Measurements from ENCODE around the gene REEP1.
"Not testable (repeated sequence)": the region's sequence is repeated elsewhere in the genome, so short reads cannot be mapped to it uniquely, and the experiment has no call there.

REEP1 gene

DNA sequence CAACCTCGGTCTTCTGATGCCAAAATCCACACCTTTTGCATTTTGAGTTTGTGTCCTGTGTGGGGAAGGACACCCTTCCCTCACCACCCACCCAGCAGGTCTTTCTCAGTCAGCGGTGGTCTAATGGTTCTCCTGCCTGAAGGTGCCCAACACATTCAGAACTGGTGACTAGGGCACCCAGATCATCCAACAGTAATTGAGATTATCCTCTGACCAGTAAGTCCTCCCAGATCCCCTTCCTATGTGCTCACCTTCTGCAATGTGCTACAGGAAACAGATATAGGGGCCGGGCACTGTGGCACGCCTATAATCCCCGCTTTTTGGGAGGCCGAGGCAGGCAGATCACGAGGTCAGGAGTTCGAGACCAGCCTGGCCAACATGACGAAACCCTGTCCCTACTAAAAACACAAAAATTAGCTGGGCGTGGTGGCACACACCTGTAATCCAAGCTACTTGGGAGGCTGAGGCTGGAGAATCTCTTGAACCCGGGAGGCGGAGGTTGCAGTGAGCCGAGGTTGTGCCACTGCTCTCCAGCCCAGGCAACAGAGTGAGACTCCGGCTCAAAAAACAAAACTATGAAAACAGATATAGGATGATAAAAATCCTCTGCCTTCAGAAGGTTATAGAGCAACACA lies 56.2 kb downstream of the REEP1 start:
- no peak for DNase-seq

DNA sequence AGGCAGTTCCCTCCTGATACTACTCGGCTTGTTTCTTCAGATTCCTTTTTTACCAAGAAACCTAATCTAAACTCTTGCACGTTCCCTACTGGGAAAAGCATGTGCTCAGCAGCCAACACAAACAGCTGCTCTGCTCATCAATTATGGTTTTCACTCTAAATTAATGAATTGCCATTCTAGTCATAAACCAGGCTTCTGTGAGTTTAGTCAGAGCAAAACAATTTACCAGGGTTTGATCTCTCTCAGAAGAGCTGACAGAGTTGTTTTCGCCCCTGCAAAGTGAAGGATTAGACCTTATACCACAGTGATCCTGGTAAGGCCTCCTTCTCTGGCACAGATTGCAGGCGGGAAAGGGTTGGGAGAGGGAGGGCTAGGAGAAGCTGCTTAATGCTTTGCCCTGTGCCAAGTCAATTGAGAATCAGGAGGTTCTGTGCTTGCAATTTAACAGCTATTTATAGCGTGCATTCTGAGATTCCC lies 57.2 kb downstream of the REEP1 start:
- no peak for DNase-seq

DNA sequence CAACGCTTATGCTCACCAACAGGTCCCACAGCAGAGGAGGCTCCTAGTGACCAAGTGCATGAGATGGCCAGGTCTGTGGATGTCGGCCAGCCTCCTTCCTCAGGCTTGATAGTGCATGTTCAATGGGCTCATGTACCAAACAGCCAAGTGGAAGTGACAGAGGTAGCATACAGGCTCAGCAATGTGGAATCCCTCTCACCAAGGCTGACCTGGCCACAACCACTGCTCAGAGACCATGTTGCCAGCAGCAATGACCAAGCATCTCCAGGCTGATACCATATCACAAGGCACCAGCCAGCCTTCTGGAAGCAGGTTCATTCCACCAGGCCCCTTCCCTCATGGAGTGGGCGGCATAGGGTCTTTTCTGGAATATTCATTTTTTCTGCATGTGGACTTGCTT lies 61.5 kb downstream of the REEP1 start:
- DNase-seq = no peak

- DNase-seq = no peak
These were observed 62.0 kb downstream of the REEP1 start for GRCh38 chr2:86275384-86275799.

- DNase-seq = no peak
These were observed 62.5 kb downstream of the REEP1 start for GRCh38 chr2:86274918-86275275.

- no peak for DNase-seq
These were observed 63.0 kb downstream of the REEP1 start for GRCh38 chr2:86274265-86274917.

- DNase-seq = no peak
These were observed 65.3 kb downstream of the REEP1 start for GRCh38 chr2:86272111-86272510.

DNA sequence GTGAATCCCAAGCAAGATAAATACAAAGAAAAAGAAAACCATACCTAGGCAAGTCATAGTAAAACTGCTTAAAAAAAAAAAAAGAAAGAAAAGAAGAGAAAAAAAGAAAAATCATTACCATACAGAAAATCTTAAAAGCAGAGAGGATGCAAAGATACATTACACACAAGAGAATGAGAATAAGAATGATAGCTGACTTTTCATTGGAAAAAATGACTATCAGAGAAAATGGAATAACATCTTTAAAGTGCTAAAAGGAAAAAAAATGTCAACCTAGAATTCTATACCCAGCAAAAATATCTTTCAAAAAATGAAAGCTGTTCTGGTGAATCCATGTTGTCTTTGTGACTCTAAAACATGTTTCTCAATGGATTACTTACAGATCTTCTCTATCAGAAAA lies 66.2 kb downstream of the REEP1 start:
- DNase-seq = no peak

GRCh38 chr2:86263956-86264355 lies 73.5 kb downstream of the REEP1 start:
- DNase-seq = no peak

- no peak for DNase-seq
These were observed 76.4 kb downstream of the REEP1 start for GRCh38 chr2:86260978-86261377.

DNA sequence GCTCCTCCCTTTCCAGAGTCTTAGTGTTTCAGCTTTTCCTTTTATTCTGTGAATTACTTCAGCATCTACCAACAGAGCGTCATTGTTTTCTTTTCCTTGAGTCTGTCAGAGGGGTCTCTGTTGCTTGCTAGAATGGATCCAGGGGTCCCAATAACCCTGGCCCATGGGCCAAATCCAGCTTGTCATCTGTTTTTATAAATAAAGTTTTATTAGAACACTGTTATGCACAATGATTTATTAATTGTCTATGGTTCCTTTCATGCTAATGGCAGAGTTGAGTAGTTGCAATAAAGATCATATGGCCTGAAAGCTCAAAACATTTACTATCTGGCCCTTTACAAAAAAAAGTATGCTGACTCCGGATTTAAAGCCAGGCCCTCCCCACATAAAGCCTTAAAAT lies 79.3 kb downstream of the REEP1 start:
- no peak for DNase-seq

DNA sequence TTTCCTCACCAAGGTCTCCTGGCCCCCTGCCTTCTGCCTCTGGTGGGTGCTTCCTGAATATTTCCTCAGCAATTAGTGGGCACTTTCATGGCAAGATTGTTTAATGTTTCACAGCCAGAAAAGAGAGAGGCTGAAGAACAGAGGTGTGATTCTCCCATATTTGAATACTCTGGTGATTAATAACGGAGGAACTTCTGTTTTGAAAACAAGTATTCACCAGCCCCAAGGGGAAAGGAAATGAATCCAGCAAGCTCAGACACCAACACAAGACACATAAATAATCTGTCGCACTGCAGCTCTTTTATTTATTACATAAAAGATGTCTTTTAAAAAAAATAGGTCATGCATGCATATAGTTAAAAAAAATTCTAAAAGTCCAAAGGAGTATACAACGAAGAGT lies 80.4 kb downstream of the REEP1 start:
- DNase-seq = no peak

GRCh38 chr2:86256300-86256699 lies 81.1 kb downstream of the REEP1 start:
- DNase-seq = no peak

DNA sequence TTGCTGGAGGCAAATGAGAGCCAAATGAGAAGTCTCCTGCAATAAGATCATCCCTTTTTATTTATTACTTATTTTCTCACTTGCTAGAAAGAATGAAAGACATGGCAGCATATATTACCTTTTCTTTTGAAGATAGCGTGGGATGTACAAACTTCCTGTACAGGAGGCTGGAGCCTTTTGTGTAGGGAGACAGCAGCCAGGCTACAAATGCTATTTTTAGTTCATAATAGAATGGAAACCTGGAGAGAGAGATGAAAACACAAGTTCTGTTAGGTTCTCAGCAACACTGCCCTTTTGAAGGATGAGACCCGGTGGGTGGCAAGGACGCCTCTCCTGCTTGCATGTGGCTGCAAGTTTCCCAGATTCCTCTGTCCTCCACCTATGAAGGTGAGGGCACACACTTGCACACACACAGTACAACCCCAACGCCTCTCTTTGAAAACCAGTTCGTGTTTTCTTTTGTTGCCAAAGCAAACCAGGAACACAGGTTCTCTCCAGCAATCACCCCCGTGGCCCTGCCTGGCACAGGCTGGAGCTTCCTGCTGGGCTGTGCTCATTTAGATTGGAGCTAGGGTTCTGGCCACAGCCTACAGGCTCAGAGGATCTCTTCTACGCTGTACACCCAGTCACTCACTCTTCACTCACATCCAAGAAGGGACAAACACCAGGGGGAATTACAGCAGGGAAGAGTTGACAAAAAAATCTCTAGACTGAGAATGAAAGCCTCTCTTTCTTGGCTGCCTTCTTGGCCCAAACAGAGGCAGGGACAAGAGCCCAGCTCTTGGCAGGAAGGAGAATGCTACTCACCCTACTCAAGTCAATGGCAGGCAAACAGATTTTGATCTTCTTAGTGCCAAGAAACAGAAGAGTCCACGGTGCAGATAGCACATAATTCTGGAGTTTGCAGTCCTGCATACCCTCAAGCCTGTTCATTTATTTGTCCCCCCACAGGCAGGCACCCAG lies 82.6 kb downstream of the REEP1 start:
- no peak for DNase-seq

- DNase-seq = no peak
These were observed 84.0 kb downstream of the REEP1 start for GRCh38 chr2:86253424-86253823.

- DNase-seq = no peak
These were observed 85.6 kb downstream of the REEP1 start for GRCh38 chr2:86251840-86252266.

- no peak for DNase-seq
These were observed 87.6 kb downstream of the REEP1 start for GRCh38 chr2:86249579-86250391.

DNA sequence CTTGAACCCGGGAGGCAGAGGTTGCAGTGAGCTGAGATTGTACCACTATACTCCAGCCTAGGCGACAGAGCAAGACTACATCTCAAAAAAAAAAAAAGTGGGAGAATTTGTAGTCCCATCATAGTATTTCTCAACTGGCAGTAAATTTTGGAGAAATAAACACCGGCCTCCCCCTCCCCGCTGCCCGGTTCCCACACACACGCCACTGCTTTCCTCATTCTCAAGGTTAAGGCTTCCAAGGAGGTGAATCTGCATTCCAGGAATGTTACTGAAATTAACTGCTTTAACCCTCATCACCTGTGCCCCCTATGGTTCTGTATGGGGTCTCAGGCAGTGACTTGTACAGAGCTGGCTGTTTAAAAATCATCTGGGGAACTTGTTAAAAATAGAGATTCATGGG lies 88.2 kb downstream of the REEP1 start:
- DNase-seq = no peak

DNA sequence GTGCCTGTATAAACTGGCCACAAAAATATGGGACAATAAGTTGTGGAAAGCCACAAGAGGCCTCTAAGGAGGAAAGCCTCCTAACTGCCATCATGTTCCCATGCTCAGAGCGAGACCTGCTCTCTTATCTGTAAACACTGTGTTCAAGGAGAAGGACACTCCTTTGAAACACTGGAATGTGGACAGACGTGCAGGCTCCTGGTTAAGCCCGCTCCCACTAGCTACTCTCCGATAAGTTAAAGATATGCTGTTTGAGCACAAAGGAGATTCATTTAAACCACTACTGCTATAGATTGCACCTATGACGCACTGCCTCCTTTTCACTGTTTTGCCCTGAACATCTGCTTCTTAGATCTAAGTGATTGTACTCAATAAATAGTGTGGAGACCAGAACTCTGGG lies 92.2 kb downstream of the REEP1 start:
- DNase-seq = not testable (repeated sequence)

DNA sequence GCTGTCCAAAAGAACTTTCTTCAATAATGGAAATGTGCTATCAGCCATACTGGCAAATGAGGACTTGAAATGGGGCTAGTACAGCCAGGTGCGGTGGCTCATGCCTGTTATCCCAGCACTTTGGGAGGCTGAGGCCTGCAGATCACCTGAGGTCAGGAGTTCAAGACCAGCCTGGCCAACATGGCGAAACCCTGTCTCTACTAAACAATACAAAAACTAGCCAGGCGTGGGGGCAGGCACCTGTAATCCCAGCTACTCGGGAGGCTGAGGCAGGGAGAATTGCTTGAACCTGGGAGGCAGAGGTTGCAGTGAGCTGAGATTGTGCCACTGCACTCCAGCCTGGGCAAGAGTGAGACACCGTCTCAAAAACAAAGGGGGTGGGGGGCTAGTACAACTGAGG lies 92.6 kb downstream of the REEP1 start:
- DNase-seq = not testable (repeated sequence)

- no peak for DNase-seq
These were observed 93.3 kb downstream of the REEP1 start for GRCh38 chr2:86243950-86244733.

DNA sequence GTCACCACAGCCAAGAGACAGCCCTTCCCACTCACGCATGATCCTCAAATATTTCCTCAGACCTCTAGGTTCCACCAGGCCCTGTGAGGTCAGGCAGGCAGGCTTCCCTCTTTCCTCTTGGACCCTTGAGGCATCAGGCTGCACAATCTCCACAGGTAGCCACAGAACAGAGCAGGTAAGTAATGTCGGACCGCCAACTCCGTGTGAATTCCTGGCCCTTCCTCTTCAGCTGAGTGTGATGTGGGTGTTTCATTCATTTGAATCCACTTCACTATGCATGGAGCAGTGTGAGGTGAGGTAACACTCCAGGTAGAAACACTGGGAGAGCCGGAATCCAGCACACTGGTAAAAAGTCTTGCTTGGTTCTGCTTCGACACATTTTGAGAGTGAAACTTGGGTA lies 94.2 kb downstream of the REEP1 start:
- DNase-seq = no peak
